Suprapubic skin (tissue), 4 donors: Measurements from ENCODE around the gene SH3GL2.

Experiments
- EP300 ChIP-seq: sonication (generic); formaldehyde crosslinking; IDR thresholded peaks from one replicate; pipeline ENCODE4 v1.6.1; 2017; ENCODE audit warnings: antibody characterized with exemption
- POLR2A ChIP-seq, 2 donors: fragments of 450-650 bp; IDR thresholded peaks; one replicate each; pipeline ENCODE4 v1.6.1; 2017; ENCODE audit warnings: antibody characterized with exemption in 2 of 2, mild to moderate bottlenecking in 2 of 2, moderate library complexity in 2 of 2
- POLR2AphosphoS5 ChIP-seq, 3 donors: sonication (generic); formaldehyde crosslinking; IDR thresholded peaks; one replicate each; pipeline ENCODE4 v1.6.1; 2017; ENCODE audit warnings: antibody characterized with exemption in 3 of 3
- TF ChIP-seq, protein P1 (sequence below), 2 donors: fragments of 200-600 bp in 1 of 2; fragments of 450-650 bp in 1 of 2; sonication (generic) in 1 of 2; IDR thresholded peaks; one replicate each; pipeline ENCODE4 v1.5.1; 2016 to 2019; ENCODE audit warnings: antibody characterized with exemption in 2 of 2, mild to moderate bottlenecking in 1 of 2, moderate library complexity in 1 of 2

DNA sequence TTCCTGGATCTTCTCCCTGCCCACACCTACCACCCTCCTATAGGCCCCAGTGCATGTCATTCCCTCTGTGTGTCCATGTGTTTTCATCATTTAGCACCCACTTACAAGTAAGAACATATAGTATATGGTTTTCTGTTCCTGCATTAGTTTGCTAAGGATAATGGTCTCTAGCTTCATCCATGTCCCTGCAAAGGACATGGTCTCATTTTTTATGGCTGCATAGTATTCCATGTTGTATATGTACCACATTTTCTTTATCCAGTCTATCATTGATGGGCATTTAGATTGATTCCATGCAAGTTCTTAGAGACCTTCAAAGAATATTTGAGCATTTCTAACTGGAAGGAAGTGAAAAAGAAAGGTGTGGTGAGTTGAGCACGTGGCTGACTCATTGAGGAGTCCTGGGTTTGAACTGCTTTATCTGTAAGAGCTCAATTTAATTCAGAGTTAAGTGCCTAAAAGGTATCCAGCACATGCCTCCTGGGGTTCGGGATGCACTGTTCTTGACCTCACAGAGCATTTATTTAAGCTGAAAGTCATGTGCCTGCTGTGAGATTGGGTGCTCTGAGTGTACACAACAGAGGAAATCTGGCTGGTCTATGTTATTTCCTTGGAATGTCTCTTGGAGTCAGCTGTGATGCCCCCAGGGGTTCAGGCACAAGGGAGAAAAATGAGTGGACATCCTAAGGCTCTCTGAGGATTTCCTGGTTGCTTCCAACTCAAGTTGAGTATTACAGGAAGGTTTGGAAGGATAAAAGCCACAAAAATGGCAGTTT, 56.4 kb downstream of the SH3GL2 start:
- TF ChIP-seq, protein P1, sequence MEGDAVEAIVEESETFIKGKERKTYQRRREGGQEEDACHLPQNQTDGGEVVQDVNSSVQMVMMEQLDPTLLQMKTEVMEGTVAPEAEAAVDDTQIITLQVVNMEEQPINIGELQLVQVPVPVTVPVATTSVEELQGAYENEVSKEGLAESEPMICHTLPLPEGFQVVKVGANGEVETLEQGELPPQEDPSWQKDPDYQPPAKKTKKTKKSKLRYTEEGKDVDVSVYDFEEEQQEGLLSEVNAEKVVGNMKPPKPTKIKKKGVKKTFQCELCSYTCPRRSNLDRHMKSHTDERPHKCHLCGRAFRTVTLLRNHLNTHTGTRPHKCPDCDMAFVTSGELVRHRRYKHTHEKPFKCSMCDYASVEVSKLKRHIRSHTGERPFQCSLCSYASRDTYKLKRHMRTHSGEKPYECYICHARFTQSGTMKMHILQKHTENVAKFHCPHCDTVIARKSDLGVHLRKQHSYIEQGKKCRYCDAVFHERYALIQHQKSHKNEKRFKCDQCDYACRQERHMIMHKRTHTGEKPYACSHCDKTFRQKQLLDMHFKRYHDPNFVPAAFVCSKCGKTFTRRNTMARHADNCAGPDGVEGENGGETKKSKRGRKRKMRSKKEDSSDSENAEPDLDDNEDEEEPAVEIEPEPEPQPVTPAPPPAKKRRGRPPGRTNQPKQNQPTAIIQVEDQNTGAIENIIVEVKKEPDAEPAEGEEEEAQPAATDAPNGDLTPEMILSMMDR (IDR thresholded peaks at IDR 0.05): no peak
- no peak for TF ChIP-seq POLR2A (IDR thresholded peaks at IDR 0.05)
- TF ChIP-seq POLR2AphosphoS5 (IDR thresholded peaks at IDR 0.05): no peak
- TF ChIP-seq EP300: no peak
